Adrenal gland (tissue), 5 donors: Measurements from ENCODE around the gene MSANTD1.

Experiments used
- POLR2A ChIP-seq, 2 donors: fragments of 450-650 bp; IDR thresholded peaks; one replicate each; pipeline ENCODE4 v1.6.1; 2017; ENCODE audit warnings: antibody characterized with exemption in 2 of 2, mild to moderate bottlenecking in 2 of 2, moderate library complexity in 1 of 2
- TF ChIP-seq, protein P1 (sequence below), 6 experiments: fragments of 450-650 bp in 4 of 6; fragments of 200-600 bp in 2 of 6; sonication (generic) in 1 of 6; IDR thresholded peaks; 1 replicate in 5 of 6; 2 replicates in 1 of 6; pipeline versions ENCODE4 v1.5.1 to v1.8.0; 2016 to 2021; ENCODE audit warnings: antibody characterized with exemption in 6 of 6, mild to moderate bottlenecking in 2 of 6, moderate library complexity in 1 of 6
- donor health status: DM: no; HTN: no; CAD: no.

DNA sequence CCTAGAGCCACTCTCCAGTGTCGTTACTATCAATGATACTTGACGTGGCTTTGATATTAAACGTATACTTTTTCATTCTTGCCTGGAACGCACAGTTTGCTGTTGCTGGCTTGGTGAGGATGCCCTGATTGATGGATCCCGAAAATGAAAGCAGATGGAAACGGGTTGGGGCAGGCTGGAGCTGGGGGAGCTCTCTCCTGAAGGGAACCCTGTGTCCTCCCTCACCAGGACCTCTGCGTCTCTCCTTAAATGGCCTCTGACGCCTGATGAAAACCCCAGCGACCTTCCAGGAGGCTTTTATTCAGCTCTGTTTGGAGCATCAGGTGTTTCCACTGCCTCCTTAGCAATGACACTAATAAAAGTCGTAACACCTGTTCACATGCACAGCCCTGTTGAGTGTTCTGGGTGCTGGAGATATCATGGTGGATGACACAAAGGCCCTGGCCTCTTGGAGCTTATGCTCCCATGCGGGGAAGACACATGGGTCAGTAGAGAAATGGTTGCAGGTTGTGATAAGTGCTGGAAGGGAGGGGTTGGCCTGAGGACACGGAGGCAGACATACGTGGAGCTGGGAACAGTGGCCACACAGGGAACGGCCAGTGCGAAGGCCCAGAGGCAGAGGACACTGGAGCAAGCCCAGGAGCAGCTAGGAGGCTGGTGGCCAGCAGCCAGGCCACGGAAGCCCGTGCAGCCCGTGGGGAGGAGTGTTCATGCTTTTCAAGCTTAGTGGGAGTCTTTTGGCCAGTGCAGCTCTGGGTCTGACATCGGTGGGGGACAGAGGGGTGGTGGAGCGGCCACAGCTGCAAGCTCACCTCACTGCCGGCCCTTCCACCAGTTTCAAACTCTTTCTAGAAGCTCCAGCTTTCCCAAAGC lies 7.5 kb downstream of the MSANTD1 start:
- TF ChIP-seq, protein P1, sequence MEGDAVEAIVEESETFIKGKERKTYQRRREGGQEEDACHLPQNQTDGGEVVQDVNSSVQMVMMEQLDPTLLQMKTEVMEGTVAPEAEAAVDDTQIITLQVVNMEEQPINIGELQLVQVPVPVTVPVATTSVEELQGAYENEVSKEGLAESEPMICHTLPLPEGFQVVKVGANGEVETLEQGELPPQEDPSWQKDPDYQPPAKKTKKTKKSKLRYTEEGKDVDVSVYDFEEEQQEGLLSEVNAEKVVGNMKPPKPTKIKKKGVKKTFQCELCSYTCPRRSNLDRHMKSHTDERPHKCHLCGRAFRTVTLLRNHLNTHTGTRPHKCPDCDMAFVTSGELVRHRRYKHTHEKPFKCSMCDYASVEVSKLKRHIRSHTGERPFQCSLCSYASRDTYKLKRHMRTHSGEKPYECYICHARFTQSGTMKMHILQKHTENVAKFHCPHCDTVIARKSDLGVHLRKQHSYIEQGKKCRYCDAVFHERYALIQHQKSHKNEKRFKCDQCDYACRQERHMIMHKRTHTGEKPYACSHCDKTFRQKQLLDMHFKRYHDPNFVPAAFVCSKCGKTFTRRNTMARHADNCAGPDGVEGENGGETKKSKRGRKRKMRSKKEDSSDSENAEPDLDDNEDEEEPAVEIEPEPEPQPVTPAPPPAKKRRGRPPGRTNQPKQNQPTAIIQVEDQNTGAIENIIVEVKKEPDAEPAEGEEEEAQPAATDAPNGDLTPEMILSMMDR (IDR thresholded peaks at IDR 0.05), result no peak
- no peak for TF ChIP-seq POLR2A (IDR thresholded peaks at IDR 0.05)
